Thyroid gland (tissue), 4 donors: Measurements from ENCODE around the gene CLEC2L.

Experiments
- POLR2A ChIP-seq, 2 donors: fragments of 450-650 bp; IDR thresholded peaks; one replicate each; pipeline ENCODE4 v1.6.1; 2017; ENCODE audit warnings: antibody characterized with exemption in 2 of 2, mild to moderate bottlenecking in 2 of 2, moderate library complexity in 1 of 2
- TF ChIP-seq, protein P1 (sequence below), 6 experiments: fragments of 200-600 bp in 3 of 6; fragments of 450-650 bp in 3 of 6; sonication (generic) in 3 of 6; IDR thresholded peaks; one replicate each; pipeline ENCODE4 v1.5.1; 2016 to 2019; ENCODE audit warnings: antibody characterized with exemption in 6 of 6, mild to moderate bottlenecking in 2 of 6, inconsistent platforms in 1 of 6, moderate library complexity in 1 of 6

DNA sequence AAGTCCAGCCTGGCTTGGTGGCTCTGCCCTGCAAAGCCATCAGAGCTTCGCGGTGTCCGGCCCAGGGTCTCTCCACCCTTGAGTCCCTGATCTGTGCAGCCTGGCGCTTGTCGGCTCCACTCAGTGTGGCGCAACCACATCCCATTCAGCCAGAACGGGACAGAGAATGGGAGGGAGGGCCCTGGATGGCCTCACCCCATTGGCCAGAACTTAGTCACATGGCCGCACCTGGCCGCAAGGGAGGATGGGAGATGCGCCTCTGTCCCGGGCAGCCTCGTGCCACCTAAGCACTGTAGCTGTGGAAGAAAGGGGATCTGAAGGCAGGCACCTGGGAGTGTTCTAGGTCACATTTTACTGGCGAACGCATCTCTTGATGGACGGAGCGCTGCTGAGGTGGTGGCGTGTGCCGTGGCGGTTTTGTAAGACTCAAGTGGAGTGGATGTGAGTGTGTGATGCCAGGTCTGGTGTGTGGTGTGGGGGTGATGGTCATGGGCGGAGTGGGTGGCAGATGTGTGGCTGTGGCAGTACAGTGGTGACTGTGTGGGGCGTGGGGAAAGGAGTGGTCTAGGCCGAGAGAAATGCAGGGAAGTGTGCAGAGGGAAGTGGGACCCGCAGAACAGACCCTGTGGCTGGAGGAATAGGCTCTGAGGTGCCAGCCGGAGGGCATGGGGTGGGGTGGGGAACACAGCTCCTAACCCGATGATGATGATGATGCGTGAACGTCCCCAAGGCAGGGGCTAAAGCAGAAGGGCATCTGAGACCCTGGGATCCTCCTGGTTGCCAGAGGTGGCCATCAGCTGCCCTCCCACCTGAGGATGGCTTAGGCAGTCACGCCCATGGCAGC lies 19.0 kb downstream of the CLEC2L start:
- TF ChIP-seq, protein P1, sequence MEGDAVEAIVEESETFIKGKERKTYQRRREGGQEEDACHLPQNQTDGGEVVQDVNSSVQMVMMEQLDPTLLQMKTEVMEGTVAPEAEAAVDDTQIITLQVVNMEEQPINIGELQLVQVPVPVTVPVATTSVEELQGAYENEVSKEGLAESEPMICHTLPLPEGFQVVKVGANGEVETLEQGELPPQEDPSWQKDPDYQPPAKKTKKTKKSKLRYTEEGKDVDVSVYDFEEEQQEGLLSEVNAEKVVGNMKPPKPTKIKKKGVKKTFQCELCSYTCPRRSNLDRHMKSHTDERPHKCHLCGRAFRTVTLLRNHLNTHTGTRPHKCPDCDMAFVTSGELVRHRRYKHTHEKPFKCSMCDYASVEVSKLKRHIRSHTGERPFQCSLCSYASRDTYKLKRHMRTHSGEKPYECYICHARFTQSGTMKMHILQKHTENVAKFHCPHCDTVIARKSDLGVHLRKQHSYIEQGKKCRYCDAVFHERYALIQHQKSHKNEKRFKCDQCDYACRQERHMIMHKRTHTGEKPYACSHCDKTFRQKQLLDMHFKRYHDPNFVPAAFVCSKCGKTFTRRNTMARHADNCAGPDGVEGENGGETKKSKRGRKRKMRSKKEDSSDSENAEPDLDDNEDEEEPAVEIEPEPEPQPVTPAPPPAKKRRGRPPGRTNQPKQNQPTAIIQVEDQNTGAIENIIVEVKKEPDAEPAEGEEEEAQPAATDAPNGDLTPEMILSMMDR (IDR thresholded peaks at IDR 0.05), result no peak
- no peak for TF ChIP-seq POLR2A (IDR thresholded peaks at IDR 0.05)
